HCT116 (cell line): ENCODE results near the gene TAS2R13. TPM values are rescaled to one million over a fixed set of nuclear protein-coding genes. Genes with fewer than 3 reads are reported as not detected.

Source experiments
- ATAC-seq: fragments of 200-7000 bp; cut with Tn5 transposase; 2 replicates; pipeline ENCODE4 v1.9.1; 2020; ENCODE audit warnings: mild to moderate bottlenecking, moderate library complexity
- BruUV-seq: library from RNA; stranded (reverse); fragments of 400-500 nt; replicated peaks from 2 replicates; lab custom pipeline; 2021; lab: Mats Ljungman, UMichigan
- CTCF ChIA-PET: fragments of 300-600 bp; sonication (Branson Sonifier 250); formaldehyde crosslinking; loops from one replicate; lab custom pipeline; 2021; ENCODE audit warnings: antibody characterized with exemption; lab: Charles Lee
- POLR2A ChIA-PET: fragments of 300-600, 350-600 bp; sonication (Branson Sonifier 250); formaldehyde crosslinking; loops from one replicate; lab custom pipeline; 2021; ENCODE audit warnings: antibody characterized with exemption; lab: Charles Lee
- RAD21 ChIA-PET, 2 experiments: fragments of 300-600 bp; sonication (Branson Sonifier 250); formaldehyde crosslinking; loops; one replicate each; lab custom pipeline; 2023; ENCODE audit warnings: low total read pairs in 2 of 2; ENCODE audit not compliant: uncharacterized antibody in 2 of 2, unreplicated experiment in 2 of 2, low non-redundant PET in 1 of 2; lab: Charles Lee
- DNase-seq: peaks from one replicate; pipeline ENCODE4 v3.0.0-alpha.2; 2010; ENCODE audit warnings: low read depth, low spot score
- H2AFZ ChIP-seq: fragments of 200-600 bp; shearing (Covaris generic), sonication (generic); 2 replicates; pipeline ENCODE4 v1.6.1; 2017; ENCODE audit warnings: low read depth, mixed run types, mixed read lengths, antibody characterized with exemption, low read length; ENCODE audit not compliant: poor library complexity, severe bottlenecking
- H3K27ac ChIP-seq: 2 replicates; pipeline ENCODE4 v1.5.1; 2012; ENCODE audit warnings: low read depth, low read length
- H3K27me3 ChIP-seq: fragments of 200-600 bp; sonication (generic); 2 replicates; pipeline ENCODE4 v1.6.1; 2016; ENCODE audit warnings: mixed run types, low read length, mixed read lengths; ENCODE audit not compliant: insufficient read depth
- H3K36me3 ChIP-seq, 2 experiments: fragments of 200-500 bp in 1 of 2; fragments of 200-600 bp in 1 of 2; sonication (Bioruptor generic) in 1 of 2; sonication (generic) in 1 of 2; 2 replicates each; pipeline versions ENCODE4 v1.5.1 to v1.6.1; 2014 to 2016; ENCODE audit warnings: low read length in 2 of 2, inconsistent platforms in 1 of 2, mixed read lengths in 1 of 2, mixed run types in 1 of 2; ENCODE audit not compliant: insufficient read depth in 2 of 2, control insufficient read depth in 1 of 2
- H3K4me1 ChIP-seq, 2 experiments: fragments of 200-600 bp in 1 of 2; sonication (generic) in 1 of 2; 2 replicates each; pipeline versions ENCODE4 v1.5.1 to v1.6.1; 2012 to 2017; ENCODE audit warnings: low read length in 2 of 2, inconsistent platforms in 1 of 2, mild to moderate bottlenecking in 1 of 2, mixed read lengths in 1 of 2, mixed run types in 1 of 2, moderate library complexity in 1 of 2; ENCODE audit not compliant: insufficient read depth in 2 of 2, control insufficient read depth in 1 of 2
- H3K4me2 ChIP-seq: fragments of 200-600 bp; sonication (generic); 2 replicates; pipeline ENCODE4 v1.6.1; 2017; ENCODE audit warnings: mixed run types, low read length, mixed read lengths
- H3K4me3 ChIP-seq, 2 experiments: fragments of 200-600 bp in 1 of 2; sonication (generic) in 1 of 2; replicated peaks in 1 of 2; 2 replicates each; pipeline ENCODE4 v1.5.1; 2011 to 2016; ENCODE audit warnings: low read length in 2 of 2, control low read depth in 1 of 2, low read depth in 1 of 2, mild to moderate bottlenecking in 1 of 2, mixed read lengths in 1 of 2, mixed run types in 1 of 2
- H3K79me2 ChIP-seq: fragments of 200-600 bp; sonication (generic); 2 replicates; pipeline ENCODE4 v1.6.1; 2017; ENCODE audit warnings: mild to moderate bottlenecking, mixed run types, low read length, moderate library complexity, mixed read lengths; ENCODE audit not compliant: insufficient read depth
- H3K9ac ChIP-seq: fragments of 200-600 bp; sonication (generic); 2 replicates; pipeline ENCODE4 v1.6.1; 2016; ENCODE audit warnings: low read length, mixed read lengths
- H3K9me2 ChIP-seq: fragments of 200-600 bp; sonication (generic), shearing (Covaris generic); 2 replicates; pipeline ENCODE4 v1.6.1; 2017; ENCODE audit warnings: mixed run types, mild to moderate bottlenecking, moderate library complexity; ENCODE audit not compliant: insufficient read depth
- H3K9me3 ChIP-seq, 2 experiments: fragments of 200-500 bp in 1 of 2; fragments of 200-600 bp in 1 of 2; sonication (Bioruptor generic) in 1 of 2; sonication (generic) in 1 of 2; 2 replicates each; pipeline ENCODE4 v1.6.1; 2014 to 2017; ENCODE audit warnings: low read length in 2 of 2, mixed read lengths in 2 of 2, inconsistent platforms in 1 of 2, low read depth in 1 of 2, mild to moderate bottlenecking in 1 of 2, mixed run types in 1 of 2, moderate library complexity in 1 of 2; ENCODE audit not compliant: control insufficient read depth in 1 of 2, insufficient read depth in 1 of 2
- H4K20me1 ChIP-seq: fragments of 200-600 bp; sonication (generic), shearing (Covaris generic); 2 replicates; pipeline ENCODE4 v1.6.1; 2017; ENCODE audit warnings: mixed run types, mild to moderate bottlenecking, moderate library complexity; ENCODE audit not compliant: insufficient read depth
- ATF3 ChIP-seq: IDR thresholded peaks from 2 replicates; pipeline ENCODE4 v1.6.1; 2012
- CBX3 ChIP-seq: IDR thresholded peaks from 2 replicates; pipeline ENCODE4 v1.6.1; 2012; ENCODE audit warnings: low read depth
- CEBPB ChIP-seq: IDR thresholded peaks from 2 replicates; pipeline ENCODE4 v1.6.1; 2012; ENCODE audit warnings: low read depth
- CTCF ChIP-seq, 3 experiments: fragments of 200-600 bp in 1 of 3; sonication (generic) in 1 of 3; IDR thresholded peaks in 2 of 3; conservative IDR thresholded peaks in 1 of 3; 2 replicates each; pipeline ENCODE4 v1.5.1; 2012 to 2017; ENCODE audit warnings: low read depth in 2 of 3, low read length in 2 of 3, antibody characterized with exemption in 1 of 3, borderline replicate concordance in 1 of 3, control low read depth in 1 of 3, mild to moderate bottlenecking in 1 of 3, mixed read lengths in 1 of 3, mixed run types in 1 of 3, moderate library complexity in 1 of 3; ENCODE audit not compliant: insufficient read depth in 1 of 3
- EGR1 ChIP-seq: IDR thresholded peaks from 2 replicates; pipeline ENCODE4 v1.6.1; 2012; ENCODE audit warnings: low read depth
- ELF1 ChIP-seq: IDR thresholded peaks from 2 replicates; pipeline ENCODE4 v1.6.1; 2012; ENCODE audit warnings: low read depth, borderline replicate concordance
- EZH2phosphoT487 ChIP-seq: fragments of 200-600 bp; IDR thresholded peaks from 2 replicates; pipeline ENCODE4 v1.6.1; 2018; ENCODE audit warnings: antibody characterized with exemption, borderline replicate concordance
- FOSL1 ChIP-seq: IDR thresholded peaks from 2 replicates; pipeline ENCODE4 v1.6.1; 2012; ENCODE audit warnings: low read depth
- JUND ChIP-seq: IDR thresholded peaks from 2 replicates; pipeline ENCODE4 v1.6.1; 2012
- MAX ChIP-seq: IDR thresholded peaks from 2 replicates; pipeline ENCODE4 v1.6.1; 2012
- POLR2A ChIP-seq: IDR thresholded peaks from 2 replicates; pipeline ENCODE4 v1.7.0; 2011; ENCODE audit warnings: borderline replicate concordance; ENCODE audit not compliant: insufficient read depth, insufficient read length; ENCODE audit errors: extremely low read depth
- POLR2AphosphoS5 ChIP-seq: IDR thresholded peaks from 2 replicates; pipeline ENCODE4 v1.6.1; 2011; ENCODE audit warnings: mild to moderate bottlenecking, low read depth, low read length, moderate library complexity
- RAD21 ChIP-seq: IDR thresholded peaks from 2 replicates; pipeline ENCODE4 v1.6.1; 2012; ENCODE audit warnings: low read depth, mild to moderate bottlenecking
- REST ChIP-seq: IDR thresholded peaks from 2 replicates; pipeline ENCODE4 v1.6.1; 2012; ENCODE audit warnings: low read depth
- SIN3A ChIP-seq: IDR thresholded peaks from 2 replicates; pipeline ENCODE4 v1.6.1; 2012; ENCODE audit warnings: low read depth
- SP1 ChIP-seq: IDR thresholded peaks from 2 replicates; pipeline ENCODE4 v1.6.1; 2012; ENCODE audit warnings: low read depth
- SRF ChIP-seq: IDR thresholded peaks from 2 replicates; pipeline ENCODE4 v1.6.1; 2012; ENCODE audit warnings: low read depth
- YY1 ChIP-seq: IDR thresholded peaks from 2 replicates; pipeline ENCODE4 v1.6.1; 2011; ENCODE audit warnings: low read length, low read depth, moderate library complexity, mild to moderate bottlenecking; ENCODE audit not compliant: insufficient replicate concordance; ENCODE audit errors: extremely low read depth
- ZBTB33 ChIP-seq: IDR thresholded peaks from 2 replicates; pipeline ENCODE4 v1.6.1; 2011; ENCODE audit warnings: mild to moderate bottlenecking, low read length, moderate library complexity; ENCODE audit not compliant: insufficient replicate concordance; ENCODE audit errors: extremely low read depth
- ZFX ChIP-seq: fragments of 450-650 bp; IDR thresholded peaks from 2 replicates; pipeline ENCODE4 v1.6.1; 2017
- intact Hi-C: fragments of 100-400 bp; cut with micrococcal nuclease; formaldehyde crosslinking; loops from 2 replicates; pipeline ENCODE4 v1.10.0; 2022
- total RNA-seq: library from RNA; stranded (reverse); gene quantifications from one replicate; pipeline ENCODE4 v1.2.1, GENCODE V29; 2021; ENCODE audit not compliant: unreplicated experiment

TAS2R13 gene
- total RNA-seq, 1 experiment from 2014 or later, result 0.91 TPM

GRCh38 chr12:10889226-10889625 is 20.1 kb downstream of the TAS2R13 start:
- DNase-seq, result no peak
- TF ChIP-seq ZFX (no peak), MAX (no peak), POLR2AphosphoS5 (no peak), CTCF (IDR thresholded peaks at IDR 0.05 in 2 of 3, conservative IDR thresholded peaks at IDR 0.05 in 1 of 3; ENCODE audit: borderline replicate concordance in 1 of 3, insufficient read depth in 1 of 3, low read depth in 2 of 3, low read length in 2 of 3) (no peak), SRF (no peak), SIN3A (no peak), POLR2A (no peak), ATF3 (no peak), ELF1 (no peak), EZH2phosphoT487 (no peak), YY1 (no peak), FOSL1 (no peak), SP1 (no peak), CEBPB (no peak), ZBTB33 (no peak), EGR1 (no peak), JUND (no peak), REST (no peak), CBX3 (no peak), RAD21 (no peak)
- Histone ChIP-seq H3K27me3 (no peaks in the 10 kb centered on the region), H2AFZ (no peak overlapping the region), H3K79me2 (no peaks in the 10 kb centered on the region), H3K9me2 (no peaks in the 10 kb centered on the region), H3K4me2 (no peak overlapping the region), H3K36me3 (no peaks in the 10 kb centered on the region), H3K4me3 (no peak overlapping the region), H3K9me3 (no peaks in the 10 kb centered on the region), H3K9ac (no peak overlapping the region), H3K27ac (no peak overlapping the region), H3K4me1 (no peaks in the 10 kb centered on the region), H4K20me1 (no peaks in the 10 kb centered on the region)
- intact Hi-C loops, result no loop called here
- CTCF ChIA-PET, result no interaction called here
- no peak for ATAC-seq
- POLR2A ChIA-PET, result no interaction called here
- RAD21 ChIA-PET, result no interaction called here
- no TSS peak for BruUV-seq
